ENCODE results near the gene CDK5.
A peak's percentile ranks its signal among the peaks of the same experiment; 100 is the strongest.
"Not testable (repeated sequence)": the region's sequence is repeated elsewhere in the genome, so short reads cannot be mapped to it uniquely, and the experiment has no call there.

Gene CDK5

DNA sequence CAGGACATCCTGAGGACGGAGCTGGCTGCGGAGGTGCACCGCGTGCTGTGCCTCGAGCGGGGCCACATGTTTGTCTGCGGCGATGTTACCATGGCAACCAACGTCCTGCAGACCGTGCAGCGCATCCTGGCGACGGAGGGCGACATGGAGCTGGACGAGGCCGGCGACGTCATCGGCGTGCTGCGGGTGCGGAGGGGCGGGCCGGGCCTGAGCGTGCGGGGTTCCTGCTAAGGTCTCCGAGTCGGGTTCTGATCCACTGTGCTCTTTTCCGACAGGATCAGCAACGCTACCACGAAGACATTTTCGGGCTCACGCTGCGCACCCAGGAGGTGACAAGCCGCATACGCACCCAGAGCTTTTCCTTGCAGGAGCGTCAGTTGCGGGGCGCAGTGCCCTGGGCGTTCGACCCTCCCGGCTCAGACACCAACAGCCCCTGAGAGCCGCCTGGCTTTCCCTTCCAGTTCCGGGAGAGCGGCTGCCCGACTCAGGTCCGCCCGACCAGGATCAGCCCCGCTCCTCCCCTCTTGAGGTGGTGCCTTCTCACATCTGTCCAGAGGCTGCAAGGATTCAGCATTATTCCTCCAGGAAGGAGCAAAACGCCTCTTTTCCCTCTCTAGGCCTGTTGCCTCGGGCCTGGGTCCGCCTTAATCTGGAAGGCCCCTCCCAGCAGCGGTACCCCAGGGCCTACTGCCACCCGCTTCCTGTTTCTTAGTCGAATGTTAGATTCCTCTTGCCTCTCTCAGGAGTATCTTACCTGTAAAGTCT is 43.8 kb downstream of the CDK5 start:
- H3K36me3 Mint-ChIP-seq (ENCODE audit: low read depth) = no peaks in the 10 kb centered on the region
- peak overlapping the region; percentile 83 for H3K4me3 Mint-ChIP-seq
- H3K9me3 Mint-ChIP-seq = no peaks in the 10 kb centered on the region
- H3K27me3 Mint-ChIP-seq = peaks cover 5% of the 10 kb centered on the region
- peaks cover 79% of the 10 kb centered on the region for H3K4me1 Mint-ChIP-seq (ENCODE audit: low read depth)
- peak overlapping the region; percentile 82 for H3K27ac Mint-ChIP-seq

DNA sequence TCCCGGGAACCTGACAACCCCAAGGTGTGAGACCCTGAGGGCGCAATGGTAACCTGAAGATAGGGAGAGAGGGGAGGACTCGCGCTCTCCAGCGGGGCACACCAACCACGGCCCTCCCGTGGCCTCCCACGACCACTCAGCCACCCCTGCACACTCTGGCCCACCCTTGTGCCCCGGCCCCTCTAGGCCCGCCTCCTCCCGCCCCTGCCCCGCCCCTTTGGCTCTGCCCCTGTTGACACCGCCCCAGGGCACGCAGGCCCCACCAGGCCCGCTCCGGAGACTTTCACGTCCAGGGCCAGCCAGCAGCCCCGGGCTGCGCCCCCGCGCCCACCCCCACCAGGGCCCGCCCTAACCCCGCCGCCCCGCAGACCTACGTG is 44.4 kb downstream of the CDK5 start:
- Mint-ChIP-seq H3K4me1 (ENCODE audit: low read depth) (peaks cover 81% of the 10 kb centered on the region), H3K27ac (no peak overlapping the region), H3K36me3 (ENCODE audit: low read depth) (no peaks in the 10 kb centered on the region), H3K9me3 (no peaks in the 10 kb centered on the region), H3K4me3 (peak overlapping the region; percentile 83), H3K27me3 (peaks cover 2% of the 10 kb centered on the region)

- no peaks in the 10 kb centered on the region for H3K27me3 Mint-ChIP-seq
- H3K4me1 Mint-ChIP-seq (ENCODE audit: low read depth) = peaks cover 81% of the 10 kb centered on the region
- H3K9me3 Mint-ChIP-seq = no peaks in the 10 kb centered on the region
- peak overlapping the region; percentile 36 for H3K4me3 Mint-ChIP-seq
- H3K36me3 Mint-ChIP-seq (ENCODE audit: low read depth) = no peaks in the 10 kb centered on the region
- H3K27ac Mint-ChIP-seq = no peak overlapping the region
These were observed 44.8 kb downstream of the CDK5 start for GRCh38 chr7:151012911-151013347.

GRCh38 chr7:151012031-151012692 is 45.5 kb downstream of the CDK5 start:
- peaks cover 81% of the 10 kb centered on the region for H3K4me1 Mint-ChIP-seq (ENCODE audit: low read depth)
- H3K27me3 Mint-ChIP-seq = no peaks in the 10 kb centered on the region
- H3K36me3 Mint-ChIP-seq (ENCODE audit: low read depth) = no peaks in the 10 kb centered on the region
- no peaks in the 10 kb centered on the region for H3K9me3 Mint-ChIP-seq
- peak overlapping the region; percentile 49 for H3K27ac Mint-ChIP-seq
- peak overlapping the region; percentile 36 for H3K4me3 Mint-ChIP-seq

DNA sequence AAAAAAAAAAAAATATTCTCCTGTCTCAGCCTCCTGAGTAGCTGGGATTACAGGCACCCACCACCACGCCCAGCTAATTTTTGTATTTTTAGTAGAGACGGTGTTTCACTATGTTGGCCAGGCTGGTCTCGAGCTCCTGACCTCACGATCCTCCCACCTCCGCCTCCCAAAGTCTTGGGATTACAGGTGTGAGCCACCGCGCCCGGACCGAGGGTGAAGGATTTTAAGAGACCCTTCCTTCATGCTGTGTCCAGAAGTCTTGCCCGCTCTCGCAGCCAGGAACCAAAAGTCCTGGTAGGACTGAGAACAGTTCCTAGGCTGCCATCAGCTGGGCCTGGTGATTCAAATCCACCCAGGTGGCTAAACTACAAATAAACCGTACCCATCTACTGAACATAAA is 46.1 kb downstream of the CDK5 start:
- H3K4me1 Mint-ChIP-seq (ENCODE audit: low read depth) = peaks cover 78% of the 10 kb centered on the region
- H3K27ac Mint-ChIP-seq; H3K27me3 Mint-ChIP-seq; H3K4me3 Mint-ChIP-seq; H3K9me3 Mint-ChIP-seq; H3K36me3 Mint-ChIP-seq (ENCODE audit: low read depth): not testable (repeated sequence)

DNA sequence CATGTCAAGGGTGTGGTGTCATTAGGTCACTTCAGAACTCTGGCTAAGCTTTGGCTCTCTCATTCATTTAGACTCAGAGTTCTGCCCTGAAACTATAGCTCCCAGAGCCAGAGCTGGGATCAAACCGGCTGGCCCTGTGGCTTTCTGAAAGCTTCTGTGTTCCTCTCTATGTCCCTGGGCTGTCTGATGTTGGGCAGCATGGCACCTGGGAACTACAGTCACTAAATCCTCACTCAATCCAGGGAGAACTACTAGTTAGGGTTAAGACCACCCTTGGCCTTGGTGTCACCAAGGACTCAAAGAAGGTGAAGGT is 46.6 kb downstream of the CDK5 start:
- Mint-ChIP-seq H3K36me3 (ENCODE audit: low read depth) (no peaks in the 10 kb centered on the region), H3K27ac (peak overlapping the region; percentile 31), H3K4me1 (ENCODE audit: low read depth) (peaks cover 73% of the 10 kb centered on the region), H3K27me3 (no peaks in the 10 kb centered on the region), H3K4me3 (peak overlapping the region; percentile 54), H3K9me3 (no peaks in the 10 kb centered on the region)

- no peaks in the 10 kb centered on the region for H3K9me3 Mint-ChIP-seq
- H3K36me3 Mint-ChIP-seq (ENCODE audit: low read depth) = no peaks in the 10 kb centered on the region
- H3K27ac Mint-ChIP-seq = peak overlapping the region; percentile 31
- peak overlapping the region; percentile 54 for H3K4me3 Mint-ChIP-seq
- peaks cover 71% of the 10 kb centered on the region for H3K4me1 Mint-ChIP-seq (ENCODE audit: low read depth)
- H3K27me3 Mint-ChIP-seq = no peaks in the 10 kb centered on the region
These were observed 47.2 kb downstream of the CDK5 start for GRCh38 chr7:151010307-151011096.

GRCh38 chr7:151010037-151010306 is 47.7 kb downstream of the CDK5 start:
- peaks cover 65% of the 10 kb centered on the region for H3K4me1 Mint-ChIP-seq (ENCODE audit: low read depth)
- H3K4me3 Mint-ChIP-seq = no peak overlapping the region
- H3K9me3 Mint-ChIP-seq = no peaks in the 10 kb centered on the region
- H3K27ac Mint-ChIP-seq = no peak overlapping the region
- H3K36me3 Mint-ChIP-seq (ENCODE audit: low read depth) = no peaks in the 10 kb centered on the region
- no peaks in the 10 kb centered on the region for H3K27me3 Mint-ChIP-seq

DNA sequence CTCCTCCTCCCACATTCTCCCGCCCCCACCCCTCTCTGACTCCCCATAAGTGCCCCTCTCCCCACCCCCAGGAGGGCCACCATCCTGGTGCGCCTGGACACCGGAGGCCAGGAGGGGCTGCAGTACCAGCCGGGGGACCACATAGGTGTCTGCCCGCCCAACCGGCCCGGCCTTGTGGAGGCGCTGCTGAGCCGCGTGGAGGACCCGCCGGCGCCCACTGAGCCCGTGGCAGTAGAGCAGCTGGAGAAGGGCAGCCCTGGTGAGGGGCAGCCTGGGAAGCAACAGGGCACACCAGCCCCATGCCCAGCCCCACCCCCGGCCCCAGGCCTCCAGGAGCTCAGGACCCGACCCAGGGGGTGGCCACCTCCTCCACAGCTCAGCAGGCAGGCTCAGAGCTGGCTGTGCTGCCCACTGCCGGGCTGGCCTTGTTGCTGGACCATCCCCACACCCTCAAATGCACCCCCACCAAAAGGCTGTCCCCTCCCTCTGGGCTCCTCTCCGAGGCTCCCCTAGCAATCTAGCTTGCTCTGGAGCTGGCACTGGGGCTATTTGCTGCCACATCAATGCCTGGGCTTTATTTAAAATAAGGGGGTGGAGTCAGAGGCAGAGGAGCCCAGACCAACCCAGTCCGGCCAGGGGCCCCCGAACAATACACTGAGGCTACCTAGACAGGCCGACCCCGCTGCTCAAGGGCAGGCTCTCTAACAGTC is 48.2 kb downstream of the CDK5 start:
- Mint-ChIP-seq H3K36me3 (ENCODE audit: low read depth) (no peaks in the 10 kb centered on the region), H3K27ac (no peak overlapping the region), H3K9me3 (no peaks in the 10 kb centered on the region), H3K27me3 (no peaks in the 10 kb centered on the region), H3K4me3 (no peak overlapping the region), H3K4me1 (ENCODE audit: low read depth) (peaks cover 61% of the 10 kb centered on the region)

DNA sequence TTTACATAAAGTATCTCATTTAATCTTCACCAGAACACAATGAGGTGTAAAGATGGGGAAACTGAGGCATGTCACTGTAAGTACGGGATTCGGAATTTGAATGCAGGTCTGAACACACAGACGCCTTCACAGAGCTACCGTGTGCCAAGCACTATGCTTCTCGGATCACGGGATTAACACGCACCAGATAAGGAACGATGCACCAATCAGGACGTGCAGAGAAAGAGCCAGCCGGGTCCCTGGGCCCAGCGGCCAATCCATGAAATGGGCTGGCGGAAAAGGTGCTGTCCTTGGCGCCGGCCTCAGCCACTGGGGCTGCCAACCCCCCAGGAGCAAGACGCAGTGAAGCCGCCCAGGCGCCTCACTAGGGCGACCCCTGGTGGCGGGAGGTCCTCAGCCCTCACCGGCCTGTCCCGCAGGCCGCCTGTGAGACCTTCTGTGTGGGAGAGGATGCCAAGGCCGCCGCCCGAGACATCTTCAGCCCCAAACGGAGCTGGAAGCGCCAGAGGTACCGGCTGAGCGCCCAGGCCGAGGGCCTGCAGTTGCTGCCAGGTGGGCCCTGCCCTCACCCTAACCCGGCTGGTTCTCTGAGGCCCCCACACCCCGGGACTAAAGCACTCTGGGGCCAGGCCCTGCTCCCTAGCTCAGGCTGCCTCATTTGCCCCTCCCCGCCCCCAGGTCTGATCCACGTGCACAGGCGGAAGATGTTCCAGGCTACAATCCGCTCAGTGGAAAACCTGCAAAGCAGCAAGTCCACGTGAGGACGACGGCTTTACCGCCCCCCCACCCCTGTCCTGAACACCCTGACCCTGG is 49.0 kb downstream of the CDK5 start:
- H3K4me1 Mint-ChIP-seq (ENCODE audit: low read depth) = peaks cover 53% of the 10 kb centered on the region

DNA sequence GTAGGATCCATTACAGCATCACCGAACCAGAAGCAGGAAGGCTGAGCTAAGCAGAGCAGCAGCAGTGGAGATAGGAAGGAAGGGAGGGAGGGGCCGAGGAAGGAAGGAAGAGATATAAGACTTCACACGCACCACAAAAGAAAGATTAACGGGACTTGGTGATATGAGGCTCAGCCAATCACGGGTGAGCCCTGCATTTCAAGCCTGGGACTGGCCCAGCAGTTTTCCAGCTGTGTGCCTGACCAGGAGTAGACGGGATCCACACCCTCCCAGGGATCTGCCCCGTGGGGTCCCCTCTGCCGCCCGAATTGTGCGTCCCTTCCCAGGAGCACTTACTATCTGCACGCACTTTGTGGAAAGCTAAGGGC is 49.6 kb downstream of the CDK5 start:
- Mint-ChIP-seq H3K4me3 (peak overlapping the region; percentile 78), H3K27me3 (no peaks in the 10 kb centered on the region)

More for the DNA sequence above, 49.0 kb downstream of the CDK5 start:
- H3K27me3 Mint-ChIP-seq = no peaks in the 10 kb centered on the region
- H3K4me3 Mint-ChIP-seq = peak overlapping the region; percentile 78
- no peaks in the 10 kb centered on the region for H3K36me3 Mint-ChIP-seq (ENCODE audit: low read depth)
- no peaks in the 10 kb centered on the region for H3K9me3 Mint-ChIP-seq
- H3K27ac Mint-ChIP-seq = peak overlapping the region; percentile 84

GRCh38 chr7:151007469-151007898 is 50.2 kb downstream of the CDK5 start:
- H3K36me3 Mint-ChIP-seq (ENCODE audit: low read depth) = no peaks in the 10 kb centered on the region

More for the DNA sequence above, 49.6 kb downstream of the CDK5 start:
- H3K4me1 Mint-ChIP-seq (ENCODE audit: low read depth) = peaks cover 49% of the 10 kb centered on the region
- no peaks in the 10 kb centered on the region for H3K9me3 Mint-ChIP-seq
- H3K27ac Mint-ChIP-seq = peak overlapping the region; percentile 84
- no peaks in the 10 kb centered on the region for H3K36me3 Mint-ChIP-seq (ENCODE audit: low read depth)

GRCh38 chr7:151006590-151007300 is 51.0 kb downstream of the CDK5 start:
- Mint-ChIP-seq H3K27ac (no peak overlapping the region), H3K4me1 (ENCODE audit: low read depth) (peaks cover 35% of the 10 kb centered on the region), H3K4me3 (no peak overlapping the region), H3K27me3 (no peaks in the 10 kb centered on the region), H3K36me3 (ENCODE audit: low read depth) (no peaks in the 10 kb centered on the region), H3K9me3 (no peaks in the 10 kb centered on the region)

More at GRCh38 chr7:151007469-151007898, 50.2 kb downstream of the CDK5 start:
- Mint-ChIP-seq H3K4me1 (ENCODE audit: low read depth) (peaks cover 43% of the 10 kb centered on the region), H3K9me3 (no peaks in the 10 kb centered on the region), H3K4me3 (peak overlapping the region; percentile 78), H3K27me3 (no peaks in the 10 kb centered on the region), H3K27ac (peak overlapping the region; percentile 84)

DNA sequence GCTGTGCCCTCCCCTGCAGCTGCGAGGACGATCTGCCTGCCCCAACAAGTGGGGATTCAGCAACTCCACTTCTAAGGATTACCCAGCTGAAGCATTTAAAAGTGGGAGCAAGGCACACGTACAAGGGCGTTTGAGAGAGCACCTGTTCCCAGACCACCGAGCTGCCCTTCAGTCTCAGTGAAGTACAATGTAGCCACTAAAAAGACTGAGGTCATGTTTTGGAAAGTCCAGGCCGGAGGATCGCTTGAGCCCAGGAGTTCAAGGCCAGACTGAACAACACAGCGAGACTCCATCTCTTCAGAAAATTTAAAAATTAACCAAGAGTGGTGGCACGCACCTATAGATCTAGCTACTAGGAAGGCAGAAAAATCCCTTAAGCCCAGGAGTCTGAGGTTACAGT is 52.1 kb downstream of the CDK5 start:
- Mint-ChIP-seq H3K4me1 (ENCODE audit: low read depth) (peaks cover 26% of the 10 kb centered on the region), H3K9me3 (no peaks in the 10 kb centered on the region), H3K36me3 (ENCODE audit: low read depth) (no peaks in the 10 kb centered on the region), H3K4me3 (no peak overlapping the region), H3K27me3 (no peaks in the 10 kb centered on the region), H3K27ac (no peak overlapping the region)

All from stimulated activated naive CD8-positive, alpha-beta T cell treated with anti-CD3 and anti-CD28 coated beads, Interleukin-15, Interleukin-2, amounts not matched to agents 100 ng/mL and 50 ng/mL, for 24 hours (primary cell).